HG02973 (cell line): Measurements from ENCODE around the gene ANKRD13C.
"Not testable (repeated sequence)": the region's sequence is repeated elsewhere in the genome, so short reads cannot be mapped to it uniquely, and the experiment has no call there.

Experiments
- ATAC-seq: cut with Tn5 transposase; IDR thresholded peaks from one replicate; pipeline ENCODE4 v1.9.1; 2021; ENCODE audit warnings: moderate library complexity; ENCODE audit not compliant: unreplicated experiment

The ANKRD13C gene, protein sequence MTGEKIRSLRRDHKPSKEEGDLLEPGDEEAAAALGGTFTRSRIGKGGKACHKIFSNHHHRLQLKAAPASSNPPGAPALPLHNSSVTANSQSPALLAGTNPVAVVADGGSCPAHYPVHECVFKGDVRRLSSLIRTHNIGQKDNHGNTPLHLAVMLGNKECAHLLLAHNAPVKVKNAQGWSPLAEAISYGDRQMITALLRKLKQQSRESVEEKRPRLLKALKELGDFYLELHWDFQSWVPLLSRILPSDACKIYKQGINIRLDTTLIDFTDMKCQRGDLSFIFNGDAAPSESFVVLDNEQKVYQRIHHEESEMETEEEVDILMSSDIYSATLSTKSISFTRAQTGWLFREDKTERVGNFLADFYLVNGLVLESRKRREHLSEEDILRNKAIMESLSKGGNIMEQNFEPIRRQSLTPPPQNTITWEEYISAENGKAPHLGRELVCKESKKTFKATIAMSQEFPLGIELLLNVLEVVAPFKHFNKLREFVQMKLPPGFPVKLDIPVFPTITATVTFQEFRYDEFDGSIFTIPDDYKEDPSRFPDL

DNA sequence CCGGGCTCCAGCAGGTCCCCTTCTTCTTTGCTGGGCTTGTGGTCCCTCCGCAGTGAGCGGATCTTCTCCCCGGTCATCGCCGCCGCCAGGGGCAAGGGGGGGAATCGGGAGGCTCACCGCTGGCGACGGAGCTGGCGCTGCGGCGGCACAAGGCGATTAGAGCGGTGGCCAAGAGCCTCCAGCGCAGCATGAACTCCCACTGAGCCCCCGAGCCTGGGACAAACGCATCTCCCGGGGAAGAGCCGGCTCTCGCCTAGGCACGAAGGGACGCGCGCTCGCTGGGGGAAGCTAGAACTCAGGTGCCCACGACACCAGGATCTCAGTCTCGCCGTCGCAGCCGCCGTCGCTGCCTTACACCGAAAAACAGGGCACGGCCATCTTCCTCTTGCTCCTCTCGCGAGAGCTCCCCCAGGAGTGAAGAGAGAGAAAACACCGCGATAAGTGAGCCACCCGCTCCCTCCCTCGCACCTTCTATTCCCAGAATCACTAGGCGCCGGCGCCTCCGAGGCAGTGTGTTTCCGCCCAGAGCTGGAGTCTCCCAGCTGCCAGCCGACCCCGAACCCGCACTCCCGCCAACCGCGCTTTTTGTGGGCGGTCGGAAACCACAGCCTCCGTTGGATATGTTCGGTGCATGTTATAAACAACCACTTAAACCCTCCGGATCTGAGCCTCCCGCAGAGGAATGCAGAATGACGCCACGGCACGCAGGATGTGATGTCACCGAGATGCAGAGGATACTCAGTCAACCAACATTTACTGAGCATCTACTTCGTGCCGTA lies at the start of gene ANKRD13C:
ANKRD13C (minus strand) TSS at position 391 of the 779 bp plus-strand sequence; CDS start at position 77, 314 bp downstream.
- peak; percentile 88 for ATAC-seq

DNA sequence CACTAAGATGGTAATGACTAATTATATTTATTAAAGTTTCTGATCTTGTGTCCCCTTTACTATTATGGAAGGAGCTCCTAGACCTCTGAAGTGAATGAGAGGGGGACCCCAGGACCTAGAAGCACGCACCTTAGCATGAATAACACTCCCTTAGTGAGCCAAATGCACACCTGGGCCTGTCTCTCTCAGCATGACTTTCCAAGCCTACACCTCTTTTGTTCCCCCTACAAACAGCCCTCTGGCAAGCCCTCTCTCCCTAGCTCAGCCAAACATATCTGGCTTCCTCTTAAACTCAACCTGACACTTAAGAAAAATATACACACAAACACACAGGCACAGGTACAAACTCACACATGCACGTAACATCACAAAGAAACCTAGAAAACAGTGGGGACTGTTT lies 49.2 kb upstream of the ANKRD13C start:
- ATAC-seq: no peak

DNA sequence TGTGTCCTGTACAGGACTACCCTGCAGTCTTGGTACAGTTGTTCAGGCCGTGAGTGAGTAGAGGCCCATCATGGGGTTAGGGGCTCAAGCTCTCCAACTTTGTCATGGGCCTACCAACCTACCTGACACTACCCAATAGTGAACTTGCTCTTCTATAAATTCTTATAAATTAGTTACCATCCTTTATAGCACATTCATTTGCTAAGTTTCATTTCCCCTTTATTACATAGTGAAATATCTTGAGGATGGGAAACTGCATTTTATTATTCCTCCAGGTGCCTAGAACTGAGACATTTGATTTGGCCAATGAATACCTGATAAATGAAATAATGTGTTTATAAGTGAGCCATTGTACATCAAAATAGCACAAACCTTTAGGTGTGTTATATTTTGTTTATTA lies 47.5 kb upstream of the ANKRD13C start:
- no peak for ATAC-seq

DNA sequence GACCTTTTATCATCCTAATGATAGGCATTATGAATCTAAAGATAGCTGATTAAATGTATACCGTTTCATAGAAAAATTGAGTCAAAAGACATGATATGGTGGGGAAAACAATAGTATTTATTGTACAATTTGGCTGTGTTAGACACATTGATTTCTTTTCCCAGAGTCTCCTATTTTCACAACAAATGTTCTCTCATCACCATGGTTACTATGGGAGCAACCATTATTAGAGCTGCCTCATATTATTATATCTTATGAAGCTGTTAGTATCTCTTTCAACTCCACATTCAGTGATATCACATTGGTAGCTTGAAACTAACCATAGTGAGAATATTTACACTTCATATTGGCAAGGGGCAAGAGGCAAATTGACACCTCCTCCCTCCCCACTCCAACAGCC lies 45.8 kb upstream of the ANKRD13C start:
- ATAC-seq: no peak

DNA sequence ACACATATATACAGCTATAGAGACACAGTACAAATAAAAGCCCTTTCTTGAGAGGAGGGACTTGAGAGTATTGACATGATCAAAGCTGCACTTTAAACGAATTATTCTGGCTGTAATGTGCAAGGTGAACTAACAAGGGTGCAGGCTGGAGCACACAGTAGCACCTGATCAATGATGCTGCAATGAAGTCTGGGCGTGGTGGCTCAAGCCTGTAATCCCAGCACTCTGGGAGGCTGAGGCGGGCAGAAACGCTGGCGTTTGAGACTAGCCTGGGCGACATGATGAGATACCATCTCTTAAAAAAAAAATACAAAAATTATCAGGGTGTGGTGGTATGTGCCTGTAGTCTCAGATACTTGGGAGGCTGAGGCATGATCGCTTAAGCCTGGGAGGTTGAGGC lies 42.5 kb upstream of the ANKRD13C start:
- no peak for ATAC-seq

DNA sequence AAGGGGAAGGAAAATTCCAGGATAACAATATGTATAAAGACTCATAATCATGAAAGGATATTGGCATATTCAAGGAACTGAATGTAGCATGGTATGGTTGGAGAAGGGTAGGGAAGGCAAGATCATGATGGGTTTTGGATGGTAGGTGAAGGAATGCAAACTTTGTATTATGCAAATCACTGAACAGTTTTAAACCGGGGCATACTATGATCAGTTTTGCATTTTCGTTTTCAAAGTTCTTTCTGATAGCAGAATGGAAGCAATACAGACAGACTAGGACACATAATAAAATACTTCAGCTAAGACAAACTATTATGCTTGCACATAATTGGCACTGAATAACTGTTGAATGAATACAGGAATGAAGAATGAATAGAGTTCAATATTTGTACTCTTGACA lies 42.1 kb upstream of the ANKRD13C start:
- ATAC-seq: no peak

DNA sequence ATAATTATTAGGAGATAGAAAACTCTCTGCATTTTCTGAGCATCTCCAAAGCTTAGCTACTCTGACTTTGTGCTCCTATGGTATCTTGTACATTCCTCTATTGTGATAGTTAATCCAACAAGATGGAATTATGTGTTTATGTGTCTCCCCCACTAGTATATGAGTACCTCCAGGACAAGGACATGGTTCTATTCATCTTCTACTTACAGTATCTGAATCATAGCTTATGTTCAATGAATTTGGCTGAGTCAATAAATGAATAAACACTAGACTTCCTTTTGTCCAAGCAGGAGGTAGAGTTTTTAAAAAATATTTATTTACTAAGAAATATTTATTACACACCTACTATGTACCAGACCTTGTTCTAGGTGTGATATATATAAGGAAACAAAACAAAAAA lies 38.1 kb upstream of the ANKRD13C start:
- no peak for ATAC-seq

DNA sequence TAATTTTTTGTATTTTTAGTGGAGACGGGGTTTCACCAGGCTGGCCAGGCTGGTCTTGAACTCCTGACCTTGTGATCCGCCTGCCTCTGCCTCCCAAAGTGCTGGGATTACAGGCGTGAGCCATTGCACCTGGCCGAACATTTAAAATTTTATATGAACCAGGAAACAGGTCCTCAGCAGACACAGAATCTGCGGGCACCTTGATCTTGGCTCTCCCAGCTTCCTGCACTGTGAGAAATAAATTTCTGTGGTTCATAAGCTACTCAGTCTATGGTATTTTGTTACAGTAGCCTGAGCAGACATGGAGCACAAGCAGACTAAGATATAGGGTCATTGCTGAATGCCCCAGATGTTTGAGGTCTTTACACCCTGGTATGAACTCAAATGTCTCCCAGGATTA lies 33.0 kb upstream of the ANKRD13C start:
- ATAC-seq: no peak

DNA sequence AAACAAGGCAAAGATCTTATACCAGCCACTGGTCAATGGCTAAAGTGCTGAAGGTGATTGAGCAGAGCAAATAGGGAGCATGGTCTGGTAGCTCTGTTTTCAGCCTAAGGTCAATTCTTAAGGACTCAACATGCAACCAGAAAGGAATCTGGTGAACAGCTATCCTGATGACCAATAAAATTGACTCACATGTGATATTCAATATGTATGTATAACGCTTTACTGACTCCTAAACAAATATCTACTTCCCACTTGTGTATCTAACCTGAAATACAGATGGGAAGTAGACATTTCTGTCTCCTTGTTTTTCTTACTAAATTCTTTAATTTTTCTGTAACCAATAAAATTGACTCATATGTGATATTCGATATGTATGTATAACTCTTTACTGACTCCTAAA lies 31.6 kb upstream of the ANKRD13C start:
- no peak for ATAC-seq

DNA sequence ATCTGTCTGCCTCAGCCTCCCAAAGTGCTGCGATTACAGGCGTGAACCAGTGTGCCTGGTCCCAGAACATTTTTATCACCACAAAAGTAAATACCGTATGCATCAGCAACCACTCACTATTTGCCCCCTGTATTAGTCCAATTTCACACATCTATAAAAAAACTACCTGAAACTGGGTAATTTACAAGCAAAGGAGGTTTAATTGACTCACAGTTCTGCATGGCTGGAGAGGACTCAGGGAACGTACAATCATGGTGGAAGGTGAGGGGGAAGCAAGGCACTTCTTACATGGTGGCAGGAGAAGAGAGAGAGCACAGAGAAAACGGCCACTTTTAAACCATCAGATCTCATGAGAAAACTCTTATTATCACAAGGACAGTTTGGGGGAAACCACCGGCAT lies 31.0 kb upstream of the ANKRD13C start:
- ATAC-seq: no peak

DNA sequence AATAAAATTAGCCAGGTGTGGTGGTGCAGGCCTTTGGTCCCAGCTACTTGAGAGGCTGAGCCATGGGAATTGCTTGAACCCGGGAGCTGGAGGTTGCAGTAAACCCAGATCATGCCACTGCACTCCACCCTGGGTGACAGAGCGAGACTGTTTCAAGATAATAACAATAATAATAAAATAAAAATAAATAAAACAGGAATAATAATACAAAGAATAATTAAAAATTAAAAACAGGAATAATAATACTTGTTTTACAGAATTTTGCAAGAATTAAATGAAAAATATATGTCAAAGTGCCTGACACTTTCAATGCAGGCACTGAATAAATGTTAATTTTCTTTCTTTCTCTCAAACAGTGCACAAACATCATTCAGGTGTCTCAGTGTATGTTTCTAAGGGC lies 30.0 kb upstream of the ANKRD13C start:
- no peak for ATAC-seq

DNA sequence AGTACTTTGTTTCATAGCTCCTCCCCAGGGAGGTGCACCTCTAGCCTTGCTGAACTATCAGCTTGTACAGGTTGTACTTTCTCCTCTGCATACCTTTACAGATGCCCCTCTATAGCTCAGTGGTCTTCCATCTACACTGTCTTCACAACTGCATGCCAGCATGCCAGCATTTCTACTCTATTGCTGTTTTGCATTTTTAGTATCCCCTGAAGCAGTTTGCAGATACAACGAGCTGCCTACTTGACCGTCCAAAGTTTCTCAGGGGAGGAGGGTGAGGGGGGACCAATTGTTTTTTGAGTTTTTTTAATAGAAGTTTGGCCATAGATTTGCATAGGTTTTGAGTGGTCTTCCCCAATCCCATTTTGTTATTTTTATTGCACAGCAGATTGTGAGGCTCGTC lies 29.0 kb upstream of the ANKRD13C start:
- no peak for ATAC-seq

DNA sequence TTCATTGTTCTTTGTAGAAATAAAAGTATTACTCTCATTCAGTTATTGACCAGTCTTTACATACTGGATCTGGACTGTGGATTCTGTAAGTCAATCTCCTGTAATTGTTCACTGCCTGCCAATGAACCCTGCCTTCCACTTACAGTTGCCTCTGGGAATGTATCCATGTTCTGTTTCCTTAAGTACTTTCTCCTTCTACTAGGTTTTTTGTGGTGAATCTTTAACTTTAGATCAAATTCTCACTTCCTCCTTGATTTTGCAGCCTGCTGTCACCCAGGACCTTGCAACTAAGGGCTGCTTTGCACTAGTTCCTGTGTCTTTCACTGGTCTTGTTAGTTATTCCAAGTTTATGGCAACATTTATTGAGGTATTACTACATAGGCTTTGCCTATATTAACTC lies 28.2 kb upstream of the ANKRD13C start:
- ATAC-seq: peak; percentile 80

DNA sequence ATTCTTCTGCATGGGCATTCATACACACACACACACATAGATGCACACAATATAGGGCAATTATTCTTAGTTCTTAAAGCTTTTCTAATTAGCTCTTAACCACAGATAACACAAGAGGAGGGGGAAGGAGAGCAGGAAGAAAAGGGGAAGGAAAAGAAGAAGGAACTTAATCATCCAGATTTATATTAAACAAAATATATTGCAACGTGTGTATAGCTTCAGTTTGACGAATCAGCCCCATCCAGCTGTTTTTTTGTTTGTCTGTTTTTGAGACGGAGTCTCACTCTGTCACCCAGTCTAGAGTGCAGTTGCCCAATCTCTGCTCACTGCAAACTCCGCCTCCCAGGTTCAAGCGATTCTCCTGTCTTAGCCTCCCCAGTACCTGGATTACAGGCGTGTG lies 21.7 kb upstream of the ANKRD13C start:
- ATAC-seq: no peak

DNA sequence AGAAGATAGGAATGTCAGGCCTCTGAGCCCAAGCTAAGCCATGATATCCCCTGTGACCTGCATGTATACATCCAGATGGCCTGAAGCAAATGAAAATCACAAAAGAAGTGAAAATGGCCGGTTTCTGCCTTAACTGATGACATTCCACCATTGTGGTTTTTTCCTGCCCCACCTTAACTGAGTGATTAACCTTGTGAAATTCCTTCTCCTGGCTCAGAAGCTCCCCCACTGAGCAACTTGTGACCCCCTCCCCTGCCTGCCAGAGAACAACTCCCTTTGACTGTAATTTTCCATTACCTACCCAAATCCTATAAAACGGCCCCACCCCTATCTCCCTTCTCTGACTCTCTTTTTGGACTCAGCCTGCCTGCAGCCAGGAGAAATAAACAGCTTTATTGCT lies 19.1 kb upstream of the ANKRD13C start:
- not testable (repeated sequence) for ATAC-seq

DNA sequence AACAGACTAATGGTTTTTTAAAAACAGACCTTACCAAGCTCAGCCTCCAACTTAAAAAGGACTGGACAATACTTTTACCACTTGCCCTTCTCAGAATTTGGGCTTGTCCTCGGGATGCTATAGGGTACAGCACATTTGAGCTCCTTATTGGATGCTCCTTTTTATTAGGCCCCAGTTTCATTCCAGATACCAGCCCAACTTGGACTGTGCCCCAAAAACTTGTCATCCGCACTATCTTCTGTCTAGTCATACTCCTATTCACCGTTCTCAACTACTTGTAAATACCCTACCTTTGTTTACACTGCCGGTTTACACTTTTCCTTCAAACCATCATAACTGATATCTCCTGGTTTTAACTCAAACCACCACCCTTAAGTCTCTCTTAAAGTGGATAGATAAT lies 17.9 kb upstream of the ANKRD13C start:
- no peak for ATAC-seq

DNA sequence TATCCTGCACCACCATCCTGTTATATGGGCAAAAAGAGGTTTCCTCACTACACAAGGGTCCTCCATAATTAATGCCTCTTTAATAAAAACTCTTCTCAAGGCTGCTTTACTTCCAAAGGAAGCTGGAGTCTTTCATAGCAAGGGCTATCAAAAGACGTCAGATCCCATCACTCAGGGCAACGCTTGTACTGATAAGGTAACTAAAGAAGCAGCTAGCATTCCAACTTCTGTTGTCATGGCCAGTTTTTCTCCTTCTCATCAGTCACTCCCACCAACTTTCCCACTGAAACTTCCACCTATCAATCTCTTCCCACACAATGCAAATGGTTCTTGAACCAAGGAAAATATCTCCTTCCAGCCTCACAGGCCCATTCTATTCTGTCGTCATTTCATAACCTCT lies 17.1 kb upstream of the ANKRD13C start:
- not testable (repeated sequence) for ATAC-seq

DNA sequence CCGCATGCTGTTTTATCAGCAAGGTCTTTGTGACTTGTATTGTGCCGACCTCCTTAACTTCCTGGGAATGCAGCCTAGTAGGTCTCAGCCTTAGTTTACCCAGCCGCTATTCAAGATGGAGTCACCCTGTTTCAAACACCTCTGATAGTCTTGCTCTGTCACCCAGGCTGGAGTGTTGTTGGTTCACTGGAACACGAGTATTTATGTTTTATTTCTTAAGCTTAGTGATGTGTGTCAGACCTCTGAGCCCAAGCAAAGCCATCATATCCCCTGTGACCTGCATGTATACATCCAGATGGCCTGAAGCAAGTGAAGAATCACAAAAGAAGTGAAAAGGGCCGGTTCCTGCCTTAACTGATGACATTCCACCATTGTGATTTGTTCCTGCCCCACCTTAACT lies 12.9 kb upstream of the ANKRD13C start:
- ATAC-seq: not testable (repeated sequence)

DNA sequence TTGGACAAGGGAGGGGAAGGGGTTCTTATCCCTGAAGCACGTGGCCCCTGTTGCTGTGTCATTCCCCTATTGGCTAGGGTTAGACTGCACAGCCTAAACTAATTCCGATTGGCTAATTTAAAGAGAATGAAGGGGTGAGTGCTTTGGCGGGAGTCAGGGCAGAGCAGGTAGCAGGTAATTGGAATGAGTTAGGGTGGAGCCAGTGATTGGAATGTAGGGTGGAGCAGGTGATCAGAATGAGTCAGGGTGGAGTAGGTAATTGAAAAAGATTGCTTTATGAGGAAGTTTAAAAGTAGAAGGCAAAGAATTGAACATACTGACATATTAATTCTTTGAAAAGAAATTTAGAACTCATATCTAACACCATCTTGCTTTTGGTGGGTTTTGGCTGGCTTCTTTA lies 12.5 kb upstream of the ANKRD13C start:
- not testable (repeated sequence) for ATAC-seq

DNA sequence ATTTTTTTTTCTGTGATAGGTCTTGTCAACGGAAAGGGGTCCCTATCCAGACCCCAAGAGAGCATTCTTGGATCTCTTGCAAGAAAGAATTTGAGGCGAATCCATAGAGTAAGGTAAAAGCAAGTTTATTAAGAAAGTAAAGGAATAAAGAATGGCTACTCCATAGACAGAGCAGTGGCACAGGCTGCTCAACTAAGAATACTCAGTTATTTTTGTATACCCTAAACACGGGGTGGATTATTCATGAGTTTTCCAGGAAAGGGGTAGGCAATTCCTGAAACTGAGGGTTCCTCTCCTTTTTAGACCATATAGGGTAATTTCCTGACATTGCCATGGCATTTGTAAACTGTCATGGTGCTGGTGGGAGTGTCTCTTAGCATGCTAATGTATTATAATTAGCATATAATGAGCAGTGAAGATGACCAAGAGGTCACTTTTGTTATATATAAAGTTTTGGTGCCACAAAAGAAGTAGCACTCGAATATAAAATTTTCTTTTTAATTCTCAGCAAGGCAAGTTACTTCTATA lies 12.0 kb upstream of the ANKRD13C start:
- not testable (repeated sequence) for ATAC-seq

DNA sequence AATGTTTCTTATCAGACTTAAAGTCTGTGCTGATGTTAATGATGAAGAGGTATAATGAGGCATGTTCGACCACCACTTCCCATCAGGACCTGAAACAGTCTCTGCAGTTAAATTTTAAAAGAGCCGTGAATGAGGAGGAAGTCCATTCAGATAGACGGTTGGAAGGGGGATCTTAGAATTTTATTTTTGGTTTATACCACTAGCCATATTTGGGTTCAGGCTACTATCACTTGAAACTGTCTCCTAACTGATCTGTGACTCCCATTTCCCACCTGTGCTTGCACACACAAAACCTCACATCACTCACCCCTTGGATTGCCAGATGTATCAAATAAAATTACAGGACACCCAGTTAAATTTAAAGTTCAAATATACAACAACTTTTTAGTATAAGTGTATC lies 9.9 kb upstream of the ANKRD13C start:
- no peak for ATAC-seq
